ENCODE measurements around the gene PCID2.

- TF ChIP-seq POLR2A (IDR thresholded peaks at IDR 0.05) = no peak
- TF ChIP-seq CTCF (IDR thresholded peaks at IDR 0.05) = no peak
Observed at GRCh38 chr13:113186061-113186900, 22.2 kb downstream of the PCID2 start.

All from Peyer's patch (tissue), 4 donors.